HEK293 (cell line): ENCODE results near the gene THSD4.

ENCODE experiments used
- KLF10 ChIP-seq: fragments of 450-650 bp; IDR thresholded peaks from 2 replicates; pipeline ENCODE4 v1.5.1; 2018; ENCODE audit warnings: missing biosample characterization, mild to moderate bottlenecking, missing genetic modification characterization
- KLF9 ChIP-seq: fragments of 450-650 bp; formaldehyde crosslinking; IDR thresholded peaks from 2 replicates; pipeline ENCODE4 v1.5.1; 2016; ENCODE audit warnings: missing biosample characterization, missing genetic modification characterization, low read depth
- ZNF140 ChIP-seq: fragments of 450-650 bp; formaldehyde crosslinking; IDR thresholded peaks from 2 replicates; pipeline ENCODE4 v1.5.1; 2016; ENCODE audit warnings: missing biosample characterization, missing genetic modification characterization
- ZNF266 ChIP-seq: fragments of 450-650 bp; formaldehyde crosslinking; IDR thresholded peaks from 2 replicates; pipeline ENCODE4 v1.5.1; 2016; ENCODE audit warnings: missing biosample characterization, missing genetic modification characterization, low read depth
- ZNF274 ChIP-seq, 2 experiments: fragments of 200-500 bp in 1 of 2; fragments of 450-650 bp in 1 of 2; sonication (Bioruptor generic) in 1 of 2; formaldehyde crosslinking in 1 of 2; IDR thresholded peaks; 2 replicates each; pipeline versions ENCODE4 v1.5.1 to v1.6.1; 2014 to 2016; ENCODE audit warnings: borderline replicate concordance in 1 of 2, inconsistent platforms in 1 of 2, low read length in 1 of 2, missing biosample characterization in 1 of 2, missing genetic modification characterization in 1 of 2
- ZNF37A ChIP-seq: fragments of 450-650 bp; IDR thresholded peaks from 2 replicates; pipeline ENCODE4 v1.5.1; 2018; ENCODE audit warnings: missing biosample characterization, missing genetic modification characterization
- ZNF777 ChIP-seq: fragments of 450-650 bp; formaldehyde crosslinking; IDR thresholded peaks from 2 replicates; pipeline ENCODE4 v1.5.1; 2017; ENCODE audit warnings: missing biosample characterization, missing genetic modification characterization, borderline replicate concordance
- TF ChIP-seq, protein P1 (sequence below): fragments of 450-650 bp; formaldehyde crosslinking; IDR thresholded peaks from 2 replicates; pipeline ENCODE4 v1.5.1; 2016; ENCODE audit warnings: missing biosample characterization, missing genetic modification characterization

DNA sequence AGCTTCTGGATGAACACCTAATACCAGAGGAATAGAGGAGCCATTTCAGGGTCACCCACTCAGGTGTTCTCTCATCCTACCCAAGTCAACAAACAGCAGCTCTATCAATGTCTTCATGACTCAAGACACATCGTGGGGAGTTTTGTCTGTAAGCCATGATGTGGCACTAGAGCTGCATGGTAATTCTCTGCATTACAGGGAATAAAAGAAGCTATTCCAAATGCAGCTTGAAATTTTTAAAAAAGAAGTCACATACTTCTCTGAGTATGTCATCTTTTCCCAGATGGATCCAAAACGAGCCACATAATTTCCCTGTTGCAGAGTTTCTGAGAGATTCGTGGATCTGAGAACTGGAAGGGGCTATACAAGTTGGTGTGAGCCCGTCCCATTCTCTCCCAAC is 6.1 kb upstream of the THSD4 start:
- TF ChIP-seq, protein P1, sequence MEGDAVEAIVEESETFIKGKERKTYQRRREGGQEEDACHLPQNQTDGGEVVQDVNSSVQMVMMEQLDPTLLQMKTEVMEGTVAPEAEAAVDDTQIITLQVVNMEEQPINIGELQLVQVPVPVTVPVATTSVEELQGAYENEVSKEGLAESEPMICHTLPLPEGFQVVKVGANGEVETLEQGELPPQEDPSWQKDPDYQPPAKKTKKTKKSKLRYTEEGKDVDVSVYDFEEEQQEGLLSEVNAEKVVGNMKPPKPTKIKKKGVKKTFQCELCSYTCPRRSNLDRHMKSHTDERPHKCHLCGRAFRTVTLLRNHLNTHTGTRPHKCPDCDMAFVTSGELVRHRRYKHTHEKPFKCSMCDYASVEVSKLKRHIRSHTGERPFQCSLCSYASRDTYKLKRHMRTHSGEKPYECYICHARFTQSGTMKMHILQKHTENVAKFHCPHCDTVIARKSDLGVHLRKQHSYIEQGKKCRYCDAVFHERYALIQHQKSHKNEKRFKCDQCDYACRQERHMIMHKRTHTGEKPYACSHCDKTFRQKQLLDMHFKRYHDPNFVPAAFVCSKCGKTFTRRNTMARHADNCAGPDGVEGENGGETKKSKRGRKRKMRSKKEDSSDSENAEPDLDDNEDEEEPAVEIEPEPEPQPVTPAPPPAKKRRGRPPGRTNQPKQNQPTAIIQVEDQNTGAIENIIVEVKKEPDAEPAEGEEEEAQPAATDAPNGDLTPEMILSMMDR (tag by site-specific recombination): no peak
- TF ChIP-seq ZNF266 (tag by site-specific recombination) (no peak), ZNF777 (no peak), ZNF140 (tag by site-specific recombination) (no peak), ZNF274 (IDR thresholded peaks at IDR 0.05; ENCODE audit: low read length) (no peak), ZNF274 (tag by site-specific recombination; IDR thresholded peaks at IDR 0.05; ENCODE audit: borderline replicate concordance) (no peak), KLF10 (tag by site-specific recombination) (no peak), KLF9 (tag by site-specific recombination) (no peak), ZNF37A (no peak)
